Bladder microvascular endothelial cell (primary cell): ENCODE results near the gene NUP50. TPM values are rescaled to one million over a fixed set of nuclear protein-coding genes. Genes with fewer than 3 reads are reported as not detected.

ENCODE experiments used
- total RNA-seq: library from RNA; depleted of rRNA; stranded (reverse); fragments of >200 nt; gene quantifications from 2 replicates; pipeline ENCODE4 v1.2.3, GENCODE V29; 2014

Gene NUP50, protein sequence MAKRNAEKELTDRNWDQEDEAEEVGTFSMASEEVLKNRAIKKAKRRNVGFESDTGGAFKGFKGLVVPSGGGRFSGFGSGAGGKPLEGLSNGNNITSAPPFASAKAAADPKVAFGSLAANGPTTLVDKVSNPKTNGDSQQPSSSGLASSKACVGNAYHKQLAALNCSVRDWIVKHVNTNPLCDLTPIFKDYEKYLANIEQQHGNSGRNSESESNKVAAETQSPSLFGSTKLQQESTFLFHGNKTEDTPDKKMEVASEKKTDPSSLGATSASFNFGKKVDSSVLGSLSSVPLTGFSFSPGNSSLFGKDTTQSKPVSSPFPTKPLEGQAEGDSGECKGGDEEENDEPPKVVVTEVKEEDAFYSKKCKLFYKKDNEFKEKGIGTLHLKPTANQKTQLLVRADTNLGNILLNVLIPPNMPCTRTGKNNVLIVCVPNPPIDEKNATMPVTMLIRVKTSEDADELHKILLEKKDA
- total RNA-seq = 44.0 and 60.1 TPM in 2 replicates

DNA sequence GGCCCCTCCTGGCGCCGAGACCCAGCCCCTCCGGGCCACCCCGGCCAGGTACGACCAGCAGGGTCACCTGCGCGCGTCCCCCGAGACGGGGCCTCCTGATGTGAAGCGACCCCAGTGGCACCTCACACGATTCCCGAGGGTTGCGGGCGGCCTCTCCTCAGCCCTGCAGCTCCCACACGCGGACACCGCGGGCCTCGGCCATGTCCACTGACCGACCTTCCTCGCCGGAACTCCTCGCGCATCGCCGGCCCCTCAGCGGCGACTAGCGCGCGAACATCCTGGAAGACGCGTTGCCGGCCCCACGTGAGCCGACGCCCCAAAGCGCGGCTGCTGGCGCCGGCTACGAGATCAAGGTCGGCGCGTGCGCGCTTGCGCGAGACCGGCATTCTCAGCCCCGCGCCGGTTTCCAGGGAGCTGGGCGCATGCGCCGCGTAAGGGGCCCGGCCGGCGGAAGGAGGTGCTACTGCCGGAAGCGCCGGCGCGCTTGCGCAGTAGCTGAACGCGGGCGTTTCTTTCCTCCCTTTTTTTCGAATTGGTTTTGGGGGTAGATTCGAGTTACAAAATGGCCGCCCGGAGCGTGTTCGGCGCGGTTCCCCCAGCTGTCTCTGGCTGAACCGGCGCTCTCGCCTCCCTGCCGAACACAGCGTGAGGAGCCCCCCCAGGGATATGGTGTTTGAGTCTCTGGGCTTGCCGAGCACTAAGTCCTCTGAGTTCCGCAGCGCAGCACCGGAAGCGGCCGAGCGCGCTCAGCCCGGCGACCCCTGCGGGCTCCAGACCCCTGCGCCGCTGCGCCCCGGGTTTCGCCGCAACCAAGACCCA, at the start of gene NUP50:
NUP50 (plus strand) TSS at position 475 of the 819 bp plus-strand sequence. CDS start 4,253 bp downstream, outside the sequence.

Other genes with a start within 250 kb of the NUP50 start
- gene PHF21B, start 153.9 kb upstream of the NUP50 start, total RNA-seq = not detected in 2 replicates
- gene KIAA0930, start 77.0 kb downstream of the NUP50 start, total RNA-seq = 48.2 and 58.3 TPM in 2 replicates
- gene UPK3A, start 121.0 kb downstream of the NUP50 start, total RNA-seq = not detected in 2 replicates
- gene FAM118A, start 146.0 kb downstream of the NUP50 start, total RNA-seq = 10.4 and 23.7 TPM in 2 replicates
- under 0.01 TPM in 1 of 2 replicates, not detected in the other for gene SMC1B, start 249.7 kb downstream of the NUP50 start, total RNA-seq
- gene RIBC2, start 249.8 kb downstream of the NUP50 start, total RNA-seq = 0.44 and 0.65 TPM in 2 replicates